HG03066 (cell line): ENCODE measurements around the gene LRRC52.

ENCODE experiments used
- ATAC-seq: cut with Tn5 transposase; IDR thresholded peaks from one replicate; pipeline ENCODE4 v1.9.1; 2021; ENCODE audit warnings: low read depth; ENCODE audit not compliant: unreplicated experiment

LRRC52 gene

DNA sequence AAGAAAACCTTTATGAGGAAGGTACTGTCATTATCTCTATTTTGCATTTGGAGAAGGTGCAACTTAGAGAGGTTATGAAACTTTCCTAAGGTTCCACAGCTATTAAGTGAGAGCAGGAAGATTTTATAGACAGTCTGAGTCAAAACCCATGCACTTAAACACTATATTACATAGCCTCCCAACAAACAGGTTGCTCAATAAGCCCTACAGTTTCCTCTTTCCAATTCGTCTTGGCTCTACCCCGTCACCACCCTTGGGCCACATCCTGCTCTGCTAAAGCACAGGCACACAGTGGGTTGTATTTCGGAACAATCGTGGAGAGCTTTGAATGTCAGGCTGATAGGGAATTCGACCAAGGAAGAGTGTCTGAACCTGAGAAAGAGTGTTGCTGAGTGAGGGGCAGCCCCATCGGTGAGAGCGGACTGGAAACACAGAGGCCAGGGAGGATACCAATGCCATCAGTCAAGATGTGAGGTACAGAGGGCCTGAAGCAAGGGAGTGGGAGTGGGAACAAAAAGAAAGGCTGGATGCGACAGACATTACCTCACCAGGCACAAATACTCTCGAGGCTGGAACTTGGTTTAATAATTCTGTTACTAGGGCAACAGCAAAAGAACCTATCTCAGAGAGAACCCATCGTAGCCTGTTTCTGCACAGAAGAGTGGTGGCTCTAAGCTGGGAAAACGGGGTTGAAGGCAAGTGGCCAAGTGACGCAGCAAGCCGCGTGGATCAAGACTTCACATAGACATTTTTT lies 6.3 kb upstream of the LRRC52 start:
- no peak for ATAC-seq

DNA sequence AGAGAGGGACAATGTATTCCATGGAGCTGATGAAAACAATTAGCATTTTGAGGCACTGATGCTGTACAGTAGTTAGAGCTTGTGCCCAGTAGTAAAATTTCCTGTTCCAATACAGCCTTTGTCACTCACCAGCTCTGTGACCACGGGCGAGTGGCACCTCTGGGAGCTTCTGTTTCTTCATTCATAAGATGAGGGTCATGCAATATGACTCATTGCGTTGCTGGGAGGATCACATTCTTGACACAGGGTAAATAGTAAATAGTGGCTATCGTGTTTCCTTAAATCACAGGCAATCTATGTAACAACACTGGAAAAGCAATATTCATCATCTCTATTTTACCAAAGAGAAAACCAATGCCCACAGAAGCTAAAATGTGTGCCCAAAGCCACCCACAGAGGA lies 4.5 kb upstream of the LRRC52 start:
- no peak for ATAC-seq

DNA sequence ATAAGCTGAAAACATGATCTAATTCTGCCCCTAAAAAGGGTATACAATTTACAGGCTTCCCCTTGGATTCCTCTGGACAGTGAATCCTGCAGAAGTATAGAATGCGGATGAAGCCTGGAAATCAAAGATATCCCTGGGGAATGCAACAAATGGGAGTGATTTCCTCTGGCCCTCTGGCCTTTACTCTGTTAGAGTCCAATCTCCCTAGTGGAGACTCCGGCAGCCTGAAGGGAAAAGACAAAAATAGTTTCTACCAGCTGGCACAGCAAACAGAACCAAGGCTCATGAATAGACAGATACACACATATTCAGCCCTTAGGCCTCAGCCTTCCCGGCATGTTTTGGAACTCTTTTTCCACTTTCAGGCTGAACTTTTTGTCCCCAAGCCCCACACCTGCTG lies 3.9 kb upstream of the LRRC52 start:
- ATAC-seq, result no peak

DNA sequence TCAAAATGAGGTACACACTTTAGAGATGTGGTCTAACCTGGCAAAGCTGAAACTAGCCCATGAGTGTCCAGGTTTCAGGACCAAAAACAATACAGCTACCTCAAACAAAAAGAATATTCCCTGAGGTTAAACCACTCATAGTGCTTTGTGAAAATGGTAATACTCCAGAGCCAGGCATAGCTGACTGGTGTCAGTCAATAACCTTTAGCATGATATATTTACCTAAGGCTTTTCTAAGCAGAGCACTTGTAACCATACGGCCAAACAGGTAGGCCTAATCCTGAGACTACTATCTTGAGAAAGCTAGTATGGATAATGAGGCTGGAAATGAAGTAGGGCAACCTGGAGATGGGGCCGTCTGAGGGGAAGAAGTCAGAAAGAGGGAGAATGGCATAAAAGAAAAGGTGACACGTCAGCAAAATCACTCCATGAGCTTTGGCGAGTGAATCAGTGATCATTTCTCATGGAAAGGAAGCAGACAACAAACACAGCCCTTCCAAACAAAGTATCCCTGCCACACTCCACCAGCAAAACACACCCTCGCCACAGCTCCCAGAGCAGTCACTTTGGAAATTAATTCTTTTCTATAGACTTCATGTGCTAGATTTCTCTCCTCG lies 1.7 kb upstream of the LRRC52 start:
- ATAC-seq, result no peak

DNA sequence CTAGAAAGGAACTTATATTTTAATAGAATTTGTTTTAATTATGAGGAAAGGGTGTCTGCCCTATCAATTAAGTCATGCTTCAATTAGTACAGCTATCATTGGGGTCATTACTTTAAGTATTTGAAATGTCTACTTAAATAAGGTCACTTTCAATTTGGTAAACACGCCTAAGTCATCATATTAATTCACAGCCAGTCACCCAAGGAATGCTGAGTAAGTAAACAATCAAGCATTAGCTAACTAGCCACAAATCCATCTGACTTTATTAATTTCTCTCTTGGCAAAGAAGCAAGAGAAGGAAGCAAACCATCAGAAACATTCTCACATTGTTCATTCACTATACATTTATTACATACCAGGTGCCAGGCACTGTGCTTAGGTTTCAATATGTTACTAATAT lies 1.2 kb upstream of the LRRC52 start:
- ATAC-seq, result no peak

DNA sequence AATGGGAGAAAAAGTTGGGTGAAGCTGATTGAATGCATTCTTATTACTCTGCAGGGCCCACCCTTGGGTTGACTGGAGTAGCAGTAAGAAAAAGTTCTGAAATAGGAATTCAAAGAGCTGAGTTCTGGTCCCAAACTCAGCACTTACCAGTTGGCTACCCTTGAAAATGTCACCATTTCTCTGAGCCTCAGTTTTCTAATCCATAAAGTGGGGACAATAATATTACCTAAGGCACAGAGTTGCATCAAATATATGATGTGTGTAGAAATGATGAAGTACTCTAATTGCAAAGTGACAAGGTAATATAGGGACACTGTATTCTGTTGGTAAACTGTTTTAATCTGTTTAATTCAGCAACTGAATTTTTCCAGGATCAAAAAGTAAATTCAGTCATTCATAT lies 1.2 kb downstream of the LRRC52 start:
- ATAC-seq, result no peak

DNA sequence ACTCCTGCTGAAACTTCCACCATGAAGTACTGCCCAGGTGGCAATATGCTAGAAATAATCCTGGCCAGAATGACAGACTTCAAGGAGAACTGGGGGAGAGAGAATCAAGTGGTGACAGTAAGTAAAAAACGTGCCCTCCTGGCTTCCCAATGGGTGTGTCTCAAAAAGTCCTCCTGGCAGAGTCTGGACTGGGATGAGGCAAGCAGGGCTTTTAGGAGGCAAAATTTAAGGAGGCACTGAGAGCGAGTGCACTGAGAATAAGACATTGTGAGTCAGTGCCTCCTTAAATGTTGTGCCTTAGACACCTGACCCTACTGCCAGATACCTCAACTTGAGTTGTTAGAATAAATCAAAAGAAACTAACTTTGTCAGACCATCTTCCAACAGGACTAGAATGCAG lies 2.2 kb downstream of the LRRC52 start:
- no peak for ATAC-seq

DNA sequence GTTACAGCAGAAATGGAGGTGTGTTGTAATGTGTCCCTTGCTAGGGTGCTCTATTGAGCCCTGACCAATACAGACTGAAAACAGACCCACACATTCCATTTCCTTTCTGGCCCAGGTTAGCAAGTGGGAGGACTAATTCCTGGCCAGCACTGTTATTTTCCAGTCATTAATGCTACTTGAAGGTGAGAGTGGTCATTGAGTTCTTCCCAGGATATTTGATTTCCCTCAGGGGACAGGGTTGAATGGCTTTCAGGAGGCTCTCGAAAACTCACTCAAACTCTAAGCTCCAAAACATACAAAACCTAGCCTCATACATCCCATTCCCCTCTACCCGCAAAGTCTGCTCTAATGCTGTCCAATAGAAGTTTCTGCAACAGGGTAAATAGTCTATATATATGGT lies 6.2 kb downstream of the LRRC52 start:
- ATAC-seq, result no peak

DNA sequence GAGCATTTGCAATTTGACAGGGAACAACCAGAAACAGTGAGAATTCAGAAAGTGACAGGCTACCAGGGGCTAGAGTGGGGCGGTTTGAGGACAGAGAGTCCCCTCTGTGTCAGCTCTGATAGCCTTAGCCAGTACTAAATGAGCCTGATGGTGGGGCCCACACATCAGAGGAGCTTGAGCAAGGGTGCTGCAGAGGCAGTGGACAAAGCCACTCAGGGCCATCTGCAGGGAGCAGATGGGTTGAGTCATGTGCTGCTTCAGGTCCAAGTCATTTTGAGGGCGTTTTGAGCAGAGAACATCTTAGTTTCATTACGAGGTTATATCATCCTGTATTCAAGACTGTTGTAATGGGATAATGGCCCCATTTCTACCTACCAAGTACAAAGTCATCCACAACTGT lies 7.7 kb downstream of the LRRC52 start:
- no peak for ATAC-seq

DNA sequence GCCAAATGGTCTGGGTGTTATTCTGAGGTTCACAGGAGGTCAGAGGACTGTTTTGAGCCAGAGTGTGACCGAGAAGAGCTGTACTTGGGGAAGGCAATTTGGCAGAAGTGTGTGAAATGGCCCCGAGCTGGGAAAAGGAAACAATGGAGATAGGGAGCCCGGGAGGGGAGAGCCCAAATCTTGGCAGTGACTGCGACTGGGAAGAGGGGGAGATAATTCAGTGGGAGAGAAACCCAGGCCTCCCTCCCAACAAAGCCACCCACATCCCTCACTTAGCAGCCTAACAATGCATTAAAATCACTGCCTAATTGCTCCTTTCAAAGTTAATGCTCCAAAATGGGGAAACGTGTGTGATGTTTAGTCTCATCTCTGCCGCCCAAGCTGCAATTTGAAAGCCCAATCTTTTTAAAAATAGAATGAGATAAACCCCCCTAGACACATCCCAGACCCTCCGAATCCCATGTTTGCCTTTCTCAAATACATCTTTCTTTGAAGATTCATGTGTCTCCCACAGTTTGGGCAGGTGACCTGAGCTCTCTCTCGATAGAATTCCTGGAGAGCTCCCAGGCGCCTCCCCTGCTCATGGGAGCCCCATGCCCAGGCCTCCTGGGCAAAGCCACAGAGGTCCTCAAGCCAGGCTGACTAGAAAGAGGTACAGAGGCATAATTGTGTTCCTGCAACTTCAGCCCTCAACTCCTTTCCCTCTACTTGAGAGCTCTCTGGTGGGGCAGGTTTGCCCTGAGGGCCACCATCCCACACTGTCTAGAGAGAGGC lies 17.3 kb downstream of the LRRC52 start:
- no peak for ATAC-seq

DNA sequence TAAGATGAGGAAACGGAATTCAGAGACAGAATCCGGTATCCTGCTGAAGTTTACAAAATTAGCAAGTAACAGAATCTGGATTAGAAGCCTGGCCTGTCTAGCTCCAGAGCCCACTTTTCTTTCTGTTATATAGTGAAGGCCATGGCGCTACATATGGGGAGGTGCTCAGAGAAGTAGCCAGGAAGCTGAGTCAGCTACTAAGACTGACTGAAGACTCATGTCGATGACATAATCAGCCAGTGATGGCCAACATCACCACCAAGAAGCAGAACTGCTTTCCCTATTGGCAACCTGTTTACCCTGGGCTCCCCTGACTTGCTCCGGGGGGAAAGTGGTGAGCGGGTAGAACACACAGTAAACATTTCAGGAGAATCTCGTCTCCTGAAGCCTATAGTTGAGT lies 18.8 kb downstream of the LRRC52 start:
- ATAC-seq, result no peak

DNA sequence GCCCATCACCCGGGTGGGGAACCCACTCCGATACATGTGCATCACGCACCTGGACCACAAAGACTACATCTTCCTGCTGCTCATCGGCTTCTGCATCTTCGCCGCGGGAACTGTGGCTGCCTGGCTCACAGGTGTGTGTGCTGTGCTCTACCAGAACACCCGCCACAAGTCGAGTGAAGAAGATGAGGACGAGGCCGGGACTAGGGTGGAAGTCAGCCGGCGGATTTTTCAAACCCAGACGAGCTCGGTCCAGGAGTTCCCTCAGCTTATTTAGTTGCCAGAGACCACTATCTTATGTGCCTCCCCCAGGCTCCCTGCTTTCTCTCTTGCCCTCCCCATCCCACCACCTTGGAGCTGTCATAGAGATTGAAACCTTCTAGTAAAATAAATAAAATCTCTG lies 19.8 kb downstream of the LRRC52 start:
- no peak for ATAC-seq

DNA sequence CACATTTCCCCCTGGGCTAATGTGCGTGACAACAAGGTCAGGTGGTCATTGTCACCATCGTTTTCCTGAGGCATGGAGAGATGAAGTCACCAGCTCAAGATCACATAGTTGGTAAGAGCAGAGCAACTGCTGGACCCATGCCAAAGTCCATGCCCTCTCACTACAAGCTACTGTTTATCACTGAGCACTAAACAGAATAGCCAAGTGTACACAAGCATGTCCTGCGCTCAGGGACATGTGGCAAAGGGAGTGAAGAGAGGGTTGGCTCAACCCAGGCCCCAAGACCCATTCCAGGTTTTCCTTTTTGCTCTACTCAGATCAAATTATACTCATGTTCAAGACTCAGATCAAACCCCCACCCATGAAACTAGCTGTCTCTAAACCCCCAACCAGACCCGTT lies 20.8 kb downstream of the LRRC52 start:
- ATAC-seq, result no peak

DNA sequence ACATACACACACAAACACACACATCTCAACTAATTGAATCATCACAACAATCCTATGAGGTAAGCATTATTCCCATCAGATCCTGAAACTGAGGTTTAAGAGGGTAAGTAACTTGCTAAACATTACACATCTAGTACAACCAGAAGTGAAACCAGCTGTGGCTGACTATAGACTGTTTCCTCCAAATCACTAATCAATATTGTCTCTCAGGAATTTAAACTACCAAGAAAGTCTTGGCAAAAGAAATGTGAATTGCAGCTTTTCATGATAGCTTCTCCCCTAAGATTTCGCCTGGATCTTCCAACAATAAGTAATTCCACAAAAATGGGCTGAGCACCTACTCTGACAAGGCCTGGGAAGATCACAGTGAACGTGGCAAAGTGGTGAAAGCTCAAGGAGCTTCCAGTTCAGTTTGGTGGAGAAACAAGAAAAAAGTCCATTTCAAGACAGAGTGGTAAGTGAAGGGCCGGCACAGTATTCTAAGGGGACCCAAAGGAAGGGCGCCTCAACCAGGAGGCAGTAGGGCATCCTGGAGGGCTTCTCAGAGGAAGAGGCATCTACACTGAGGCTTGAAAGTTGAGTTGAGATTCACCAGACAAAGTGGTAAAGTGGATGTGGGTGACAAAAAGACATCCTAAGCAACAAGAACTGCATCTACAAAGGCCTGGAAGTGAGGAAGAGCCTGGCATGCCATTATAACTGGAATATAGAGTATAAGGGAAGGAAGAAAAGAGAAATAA lies 22.1 kb downstream of the LRRC52 start:
- no peak for ATAC-seq

DNA sequence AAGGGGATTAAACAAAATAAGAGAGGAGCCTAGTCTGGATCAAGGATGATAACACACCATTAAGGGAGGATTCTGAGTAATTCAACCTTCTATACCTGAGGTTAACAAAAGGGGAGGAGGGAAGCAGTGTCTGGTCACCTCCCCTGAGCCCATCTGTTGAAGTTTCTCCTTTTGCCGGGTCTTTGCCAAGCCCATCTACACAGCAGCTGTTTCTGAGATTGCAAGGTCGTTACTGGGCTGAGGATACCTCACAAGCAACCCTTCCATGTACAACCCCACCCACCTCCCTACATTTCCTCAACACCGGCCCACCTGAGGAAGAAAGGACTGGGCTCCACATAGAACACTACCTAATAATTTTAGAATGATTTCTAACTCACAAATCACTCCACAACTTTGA lies 26.3 kb downstream of the LRRC52 start:
- no peak for ATAC-seq

DNA sequence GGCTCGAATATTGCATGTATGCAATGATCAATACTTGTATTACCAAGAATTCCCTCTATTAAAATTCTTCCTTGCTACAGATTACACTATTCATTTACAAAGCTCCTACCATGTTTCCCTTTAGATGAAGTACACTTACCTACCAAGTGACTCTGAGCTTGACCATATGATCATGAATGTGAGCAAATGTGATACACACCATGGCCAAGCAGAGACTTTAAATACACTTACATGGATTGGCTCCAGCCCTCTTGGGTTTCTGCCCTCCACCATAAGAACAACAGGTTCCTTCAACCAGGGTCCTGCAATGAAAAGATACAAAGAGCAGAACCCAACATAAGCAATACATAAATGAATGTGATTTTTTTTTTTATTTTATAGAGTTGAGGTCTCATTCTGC lies 30.0 kb downstream of the LRRC52 start:
- ATAC-seq, result no peak

DNA sequence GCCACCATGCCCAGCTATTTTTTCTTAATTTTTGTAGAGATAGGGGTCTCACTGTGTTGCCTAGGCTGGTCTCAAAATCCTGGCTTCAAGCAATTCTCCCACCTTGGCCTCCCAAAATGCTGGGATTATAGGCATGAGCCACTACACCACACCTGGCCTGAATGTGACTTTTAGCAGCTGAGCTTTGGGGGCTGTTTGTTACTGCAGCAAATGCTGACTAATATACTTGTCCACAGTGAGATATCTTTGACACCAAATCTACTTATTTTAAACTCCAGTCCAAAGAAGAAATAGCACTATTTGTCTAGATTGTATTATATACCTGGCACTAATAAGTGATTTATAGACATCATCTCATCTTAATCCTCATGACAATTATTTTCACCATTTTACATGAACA lies 30.5 kb downstream of the LRRC52 start:
- ATAC-seq, result no peak

DNA sequence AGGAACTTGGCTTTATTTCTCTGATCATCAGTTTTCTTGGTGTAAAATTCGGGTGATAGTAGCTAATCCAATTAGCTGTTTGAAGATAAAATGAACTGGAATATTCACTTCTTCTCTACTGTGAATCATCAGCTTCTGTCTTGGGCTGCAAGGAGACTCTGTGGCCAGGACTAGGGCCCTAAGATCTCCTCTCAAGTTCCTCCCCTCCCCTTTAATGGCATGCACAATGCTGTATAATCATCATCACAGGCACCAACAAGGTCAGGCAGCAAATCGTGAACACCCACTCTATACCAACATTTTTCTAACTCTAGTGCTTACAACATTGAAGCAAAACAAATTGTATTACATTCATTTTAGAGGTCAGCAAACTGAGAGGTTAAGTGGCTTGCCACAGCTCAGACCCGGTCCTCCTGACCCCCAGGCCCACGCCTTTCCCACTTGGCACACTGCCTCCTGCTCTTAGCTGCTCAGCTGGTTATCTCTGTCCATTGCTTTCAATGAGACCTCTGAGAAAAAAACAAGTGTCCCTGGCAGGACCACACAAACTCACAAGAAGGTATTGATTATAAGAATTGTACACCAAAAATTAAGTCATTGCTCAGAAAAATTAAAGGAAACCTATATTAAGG lies 31.8 kb downstream of the LRRC52 start:
- ATAC-seq, result no peak

DNA sequence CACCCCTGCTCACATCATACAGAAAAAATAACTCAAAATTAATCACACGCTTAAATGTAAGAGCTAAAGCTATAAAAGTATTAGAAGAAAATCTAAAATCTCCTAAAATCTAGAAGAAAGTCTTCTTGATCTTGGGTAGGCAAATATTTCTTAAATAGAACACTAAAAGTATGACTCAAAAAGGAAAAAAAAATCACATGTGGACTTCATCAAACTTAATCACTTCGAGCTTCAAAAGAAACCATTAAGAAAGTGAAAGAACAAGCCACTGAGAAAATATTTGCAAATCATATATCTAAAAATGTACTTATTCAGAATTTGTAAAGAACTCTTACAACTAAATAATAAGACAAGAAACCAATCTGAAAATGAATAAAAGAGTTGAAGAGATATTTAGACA lies 32.7 kb downstream of the LRRC52 start:
- ATAC-seq, result no peak

DNA sequence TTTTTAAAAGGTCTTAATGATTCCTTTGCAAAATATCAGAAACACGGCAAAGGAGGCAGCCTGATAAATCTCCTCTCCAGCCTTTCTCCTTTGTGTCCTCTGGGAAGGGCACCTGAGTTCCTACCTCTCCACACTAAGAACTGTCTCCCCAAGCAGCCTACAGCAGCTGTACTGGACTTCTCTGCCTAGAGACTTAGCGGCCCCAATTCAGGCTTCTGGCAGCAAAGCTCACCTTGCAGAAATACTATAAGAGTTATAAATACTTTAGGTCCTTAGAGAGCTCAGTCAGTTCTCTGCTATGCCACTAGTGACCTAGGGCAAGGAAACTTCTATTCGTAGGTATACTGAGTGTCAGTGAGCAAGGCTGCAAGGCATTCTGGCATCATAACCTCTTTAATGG lies 33.9 kb downstream of the LRRC52 start:
- ATAC-seq, result no peak
